Measurements from ENCODE around the gene FUT8.

Gene FUT8

DNA sequence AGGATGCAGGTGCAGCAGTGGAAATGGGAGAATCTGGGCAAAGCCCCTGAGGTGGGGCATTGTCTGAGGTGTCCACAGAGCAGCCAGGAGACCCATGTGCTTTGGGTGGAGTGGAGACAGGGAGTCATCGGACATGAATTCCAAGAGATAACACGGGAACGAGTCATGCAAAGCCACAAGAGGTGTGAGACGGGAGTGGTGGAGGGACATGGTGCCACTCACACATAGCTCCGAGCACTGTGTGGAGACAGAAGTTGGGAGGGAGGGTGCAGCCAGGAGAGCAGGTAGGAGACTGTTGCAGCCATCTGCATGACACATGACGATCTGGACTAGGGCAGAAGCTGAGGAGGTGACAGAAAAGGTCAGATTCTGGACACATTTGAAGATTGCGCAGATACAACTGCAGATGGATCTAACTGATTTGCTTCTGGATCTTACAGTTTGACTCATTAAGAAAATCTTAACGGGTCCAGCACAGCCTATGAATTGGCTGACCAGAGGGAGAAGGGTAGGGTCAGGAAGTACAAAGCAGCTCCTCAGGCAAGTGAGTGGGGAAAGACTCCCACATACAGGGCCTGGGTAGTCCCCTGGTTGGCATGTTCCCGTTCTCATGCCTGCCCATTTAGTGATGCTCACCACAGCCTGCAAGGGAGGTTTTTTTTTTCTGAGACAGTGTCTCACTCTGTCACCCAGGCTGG lies 379.8 kb downstream of the FUT8 start:
- no peak for TF ChIP-seq CTCF (IDR thresholded peaks at IDR 0.05; ENCODE audit: extremely low read depth, missing control alignments)
- DNase-seq (ENCODE audit: low spot score): no peak
